ENCODE data around the gene TNIK.

The TNIK gene

GRCh38 chr3:171282041-171282440 is 178.2 kb downstream of the TNIK start:
- DNase-seq (ENCODE audit: low read depth in 2 of 2), result no peak

- DNase-seq (ENCODE audit: low read depth in 2 of 2), result no peak
Observed at GRCh38 chr3:171281256-171281992, 178.8 kb downstream of the TNIK start.

- no peak for DNase-seq (ENCODE audit: low read depth in 2 of 2)
Observed at GRCh38 chr3:171279972-171280371, 180.2 kb downstream of the TNIK start.

DNA sequence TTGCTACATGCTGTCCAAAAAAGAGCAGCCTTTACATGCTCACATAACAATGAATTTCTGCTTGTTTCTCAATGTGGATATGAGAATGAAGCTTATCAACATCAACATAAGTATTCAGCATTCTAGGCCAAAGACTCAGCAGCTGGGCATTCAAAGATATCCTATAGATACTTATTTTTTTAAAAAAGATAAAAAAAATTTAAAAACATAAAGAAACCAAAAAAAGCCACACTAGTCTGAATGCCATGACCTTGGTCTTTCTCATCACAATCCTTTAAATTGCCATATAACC is 182.0 kb downstream of the TNIK start:
- no peak for DNase-seq (ENCODE audit: low read depth in 2 of 2)

- no peak for DNase-seq (ENCODE audit: low read depth in 2 of 2)
Observed at GRCh38 chr3:171277456-171278298, 182.5 kb downstream of the TNIK start.

- DNase-seq (ENCODE audit: low read depth in 2 of 2), result no peak
Observed at GRCh38 chr3:171276923-171277322, 183.3 kb downstream of the TNIK start.

DNA sequence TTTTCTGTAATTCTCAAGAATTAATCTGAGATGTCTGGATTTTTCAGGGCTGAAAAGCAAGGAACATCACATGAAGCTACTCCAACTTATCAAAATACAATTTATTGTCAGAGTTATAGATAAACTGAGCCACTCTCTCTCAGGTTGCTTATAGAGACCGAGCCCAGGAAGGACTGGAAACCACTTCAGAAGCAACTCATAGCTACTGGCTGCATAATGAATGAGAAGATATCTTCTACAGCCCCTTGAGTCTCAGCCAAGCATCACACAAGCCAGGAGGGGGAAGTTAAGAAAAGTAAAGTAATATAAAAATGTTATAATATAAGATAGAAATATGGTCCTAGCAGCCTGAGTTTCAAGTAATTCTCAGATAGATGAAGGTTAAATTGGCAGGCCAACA is 186.0 kb downstream of the TNIK start:
- DNase-seq (ENCODE audit: low read depth in 2 of 2), result no peak

DNA sequence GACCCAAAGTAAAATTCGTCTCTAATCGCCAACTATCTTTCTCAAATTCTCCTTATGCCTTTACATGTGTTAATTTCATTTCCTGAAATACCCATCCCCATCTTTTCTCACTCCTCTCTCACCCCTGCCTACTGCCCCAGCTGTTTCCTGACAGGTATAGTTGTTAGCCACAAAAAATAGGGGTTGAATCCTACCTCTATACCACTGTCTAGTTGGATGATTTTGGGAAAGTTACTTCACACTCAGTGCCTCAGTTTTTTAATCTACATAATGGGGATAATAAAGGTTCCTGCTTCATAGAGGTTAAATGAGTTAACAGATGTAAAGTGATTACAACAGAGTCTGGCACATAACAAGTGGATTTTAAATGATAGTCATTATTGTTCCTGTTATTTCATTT is 189.7 kb downstream of the TNIK start:
- DNase-seq (ENCODE audit: low read depth in 2 of 2), result no peak

GRCh38 chr3:171269542-171269941 is 190.7 kb downstream of the TNIK start:
- DNase-seq (ENCODE audit: low read depth in 2 of 2), result no peak

GRCh38 chr3:171268677-171269076 is 191.5 kb downstream of the TNIK start:
- no peak for DNase-seq (ENCODE audit: low read depth in 2 of 2)

DNA sequence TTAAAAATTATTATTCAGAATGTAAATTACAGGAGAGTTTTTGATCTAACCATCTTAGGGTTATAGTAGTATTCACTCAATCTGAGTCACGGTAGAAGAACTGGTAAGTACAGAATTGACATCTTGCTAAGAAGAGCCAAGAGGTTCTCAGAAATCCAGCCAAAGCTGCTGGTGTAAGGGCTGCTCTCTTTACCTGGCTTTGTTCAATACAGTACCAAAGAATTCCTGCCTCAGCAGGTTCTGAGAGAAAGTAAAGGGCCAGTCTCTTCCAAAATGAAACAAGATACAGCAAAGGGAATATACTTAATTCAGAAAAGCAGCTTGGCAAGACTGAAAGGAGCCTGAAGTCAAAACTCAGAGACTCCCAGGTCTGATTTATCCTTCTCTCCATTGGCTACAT is 193.1 kb downstream of the TNIK start:
- DNase-seq (ENCODE audit: low read depth in 2 of 2), result no peak

DNA sequence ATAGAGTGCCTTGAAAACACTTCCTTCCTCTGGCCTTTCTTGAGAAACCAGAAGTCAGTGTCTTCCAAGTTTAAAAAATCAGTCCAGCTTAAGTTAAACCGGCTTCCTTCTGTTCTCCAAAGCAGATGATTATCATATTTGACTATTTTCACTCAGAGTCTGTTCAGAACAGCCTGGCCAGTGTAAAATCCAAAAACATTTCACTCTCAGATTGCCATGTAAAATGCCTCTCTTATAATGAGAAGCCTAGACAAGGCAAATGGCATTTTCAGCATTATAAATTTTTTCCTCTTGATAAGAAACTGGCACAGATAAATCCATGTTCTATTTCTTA is 193.5 kb downstream of the TNIK start:
- no peak for DNase-seq (ENCODE audit: low read depth in 2 of 2)

GRCh38 chr3:171266034-171266739 is 194.0 kb downstream of the TNIK start:
- DNase-seq (ENCODE audit: low read depth in 2 of 2), result no peak

DNA sequence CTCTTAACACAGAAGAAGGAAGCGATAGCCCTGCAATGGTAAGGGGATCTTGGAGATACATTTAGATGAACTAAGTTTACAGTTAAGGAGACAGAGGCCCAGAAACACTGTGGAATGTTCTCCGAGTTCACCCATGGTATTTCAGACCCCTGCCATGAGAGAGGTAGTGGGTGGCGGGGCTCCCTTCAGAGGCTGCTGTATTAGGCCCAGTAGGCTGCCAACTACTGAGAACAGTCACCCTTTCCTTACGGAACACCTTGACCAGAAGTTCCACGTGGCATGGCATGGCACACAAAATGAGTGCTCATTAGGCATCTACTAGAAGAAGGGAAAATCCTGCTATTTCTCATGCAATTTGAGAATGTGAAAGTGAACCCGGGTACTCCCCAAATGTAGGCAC is 195.4 kb downstream of the TNIK start:
- no peak for DNase-seq (ENCODE audit: low read depth in 2 of 2)

DNA sequence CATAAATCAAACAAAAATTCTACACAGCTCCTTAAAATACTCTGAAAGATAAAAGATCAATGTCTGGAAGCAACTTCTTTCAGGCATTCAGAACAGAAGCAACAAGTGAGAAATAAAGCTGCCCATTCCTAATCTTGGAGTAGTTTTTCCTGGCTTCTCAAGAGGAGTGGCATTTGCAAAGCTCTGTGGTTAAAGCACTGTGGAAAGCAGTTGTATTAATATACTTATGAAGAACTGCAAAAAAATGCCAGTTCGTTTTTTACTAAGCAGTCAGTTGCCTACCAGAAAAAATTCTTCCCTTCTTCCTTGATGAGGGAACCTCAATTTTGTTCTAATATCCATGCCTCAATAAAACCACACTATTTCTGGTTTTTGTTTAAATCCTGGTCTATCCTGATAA is 197.8 kb downstream of the TNIK start:
- DNase-seq (ENCODE audit: low read depth in 2 of 2), result no peak

- DNase-seq (ENCODE audit: low read depth in 2 of 2), result no peak
Observed at GRCh38 chr3:171261487-171261886, 198.7 kb downstream of the TNIK start.

- no peak for DNase-seq (ENCODE audit: low read depth in 2 of 2)
Observed at GRCh38 chr3:171260899-171261298, 199.3 kb downstream of the TNIK start.

DNA sequence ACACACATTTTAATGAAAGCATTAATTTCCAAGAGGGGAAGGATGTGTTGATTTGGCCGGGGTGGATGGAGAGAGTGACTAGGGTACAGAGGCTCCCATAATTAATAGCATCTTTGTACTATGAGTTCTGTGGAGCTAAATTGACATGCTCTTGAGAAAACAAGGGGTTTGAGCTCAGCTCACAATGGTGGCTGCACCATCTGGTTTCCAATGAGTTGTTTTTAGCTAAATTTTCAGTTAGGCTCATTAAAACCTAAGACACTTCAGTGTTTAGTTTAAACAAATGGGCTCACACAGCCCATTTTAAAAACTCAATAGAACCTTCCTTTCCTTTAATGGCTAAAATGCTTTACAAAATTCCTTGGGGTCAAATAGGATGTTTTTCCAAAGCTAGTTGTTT is 199.7 kb downstream of the TNIK start:
- no peak for DNase-seq (ENCODE audit: low read depth in 2 of 2)

- no peak for DNase-seq (ENCODE audit: low read depth in 2 of 2)
Observed at GRCh38 chr3:171258316-171258715, 201.9 kb downstream of the TNIK start.

DNA sequence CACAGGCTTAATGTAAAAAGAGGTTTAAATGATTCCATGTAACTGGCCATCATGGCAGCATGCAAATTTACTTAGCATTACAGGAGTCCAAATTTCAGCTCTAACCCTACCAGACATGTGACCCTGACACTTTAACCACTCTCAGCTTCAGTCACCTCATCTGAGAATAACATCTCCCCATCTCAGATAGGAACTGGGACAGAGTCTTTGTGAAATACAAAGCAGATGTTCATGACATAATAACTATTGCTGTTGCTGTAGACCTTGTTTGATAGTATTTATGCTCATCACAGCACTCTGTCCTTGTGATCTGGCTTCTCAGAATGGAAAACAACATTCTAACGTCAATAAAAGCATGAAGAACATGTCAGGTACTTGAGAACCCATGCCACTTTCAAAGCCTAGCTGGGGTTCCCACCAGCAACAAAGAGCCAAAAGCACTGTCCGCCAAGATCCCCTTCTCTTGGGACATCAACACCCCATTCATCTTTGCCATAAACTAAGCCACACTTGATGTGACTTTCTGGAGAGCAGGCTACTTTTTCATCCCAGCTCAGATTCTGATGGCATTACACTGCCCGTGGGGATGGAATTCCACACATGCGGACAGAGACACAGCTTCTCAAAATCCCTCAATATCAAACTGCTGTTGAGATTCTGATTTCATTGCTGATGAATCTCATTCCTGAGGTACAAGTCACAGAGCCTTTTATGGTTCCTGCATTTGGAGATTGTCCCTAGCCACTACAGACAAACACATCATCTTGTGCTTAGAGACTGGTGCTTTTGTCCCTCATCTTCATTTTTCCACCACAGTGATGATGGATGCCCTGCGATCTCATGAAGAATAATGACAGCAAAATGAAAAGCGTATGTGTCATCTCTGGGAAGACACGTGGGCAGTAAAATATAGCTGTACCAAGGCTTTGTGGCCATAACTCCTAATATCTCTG is 202.7 kb downstream of the TNIK start:
- DNase-seq (ENCODE audit: low read depth in 2 of 2), result no peak

GRCh38 chr3:171256445-171257250 is 203.6 kb downstream of the TNIK start:
- DNase-seq (ENCODE audit: low read depth in 2 of 2), result no peak

Data from activated CD4-positive, alpha-beta T cell treated with anti-CD3 and anti-CD28 coated beads for 24 hours (primary cell).